Cardiac fibroblast (primary cell): ENCODE data around the gene SUN1.

Experiments
- DNase-seq, 2 donors: peaks; one replicate each; pipeline versions ENCODE4 v3.0.0 to v3.0.0-alpha.2; 2010; ENCODE audit warnings: low read depth in 2 of 2
- H3K4me3 ChIP-seq, 2 donors: replicated peaks in 1 of 2; 1 replicate in 1 of 2; 2 replicates in 1 of 2; pipeline ENCODE4 v1.5.1; 2011; ENCODE audit warnings: low read depth in 2 of 2, low read length in 2 of 2, mild to moderate bottlenecking in 2 of 2, moderate library complexity in 1 of 2
- TF ChIP-seq, protein P1 (sequence below): IDR thresholded peaks from one replicate; pipeline ENCODE4 v1.5.1; 2011; ENCODE audit warnings: low read depth, mild to moderate bottlenecking, low read length, inconsistent platforms

Gene SUN1

DNA sequence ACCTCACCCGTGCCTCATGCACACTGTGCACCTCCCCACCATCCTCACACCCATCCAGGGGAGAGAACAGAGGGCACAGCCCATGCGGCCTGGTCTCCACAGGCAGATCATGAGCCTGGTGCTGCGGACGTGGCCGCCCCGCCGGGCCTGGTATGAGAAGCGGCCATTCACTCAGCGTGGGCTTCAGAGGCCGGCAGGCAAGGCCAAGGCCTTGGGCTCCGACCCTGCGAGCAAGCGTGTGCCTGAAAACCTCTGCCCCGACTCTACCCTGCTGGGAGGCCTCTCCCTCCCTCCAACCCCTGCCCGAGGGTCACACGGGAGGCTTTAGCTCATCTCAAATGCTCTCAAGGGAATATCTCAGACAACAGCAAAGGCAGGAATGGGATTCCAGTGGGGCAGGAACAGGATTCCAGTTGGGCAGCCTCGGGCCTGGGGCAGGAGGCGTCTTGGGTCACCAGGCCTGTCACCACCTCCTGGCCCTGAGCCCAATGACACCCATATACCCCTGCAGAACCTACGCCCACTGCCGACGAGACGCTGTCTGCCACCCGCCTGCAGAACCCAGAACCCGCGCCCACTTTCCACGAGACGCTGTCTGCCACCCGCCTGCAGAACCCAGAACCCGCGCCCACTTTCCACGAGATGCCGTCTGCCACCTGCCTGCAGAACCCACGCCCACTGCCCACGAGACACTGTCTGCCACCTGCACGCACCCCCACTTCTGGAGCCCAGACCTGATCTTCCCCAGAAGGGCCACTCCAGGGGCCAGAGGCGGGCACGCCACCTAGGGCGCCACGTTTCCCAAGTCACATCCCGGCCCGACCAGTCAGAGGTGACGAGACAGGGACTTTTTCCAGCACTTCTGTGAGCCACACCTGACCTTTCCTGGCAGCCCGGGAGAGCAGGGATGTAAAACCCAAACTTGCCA lies 83.3 kb downstream of the SUN1 start:
- no peak for DNase-seq
- H3K4me3 ChIP-seq, result no peak overlapping the region
- TF ChIP-seq, protein P1, sequence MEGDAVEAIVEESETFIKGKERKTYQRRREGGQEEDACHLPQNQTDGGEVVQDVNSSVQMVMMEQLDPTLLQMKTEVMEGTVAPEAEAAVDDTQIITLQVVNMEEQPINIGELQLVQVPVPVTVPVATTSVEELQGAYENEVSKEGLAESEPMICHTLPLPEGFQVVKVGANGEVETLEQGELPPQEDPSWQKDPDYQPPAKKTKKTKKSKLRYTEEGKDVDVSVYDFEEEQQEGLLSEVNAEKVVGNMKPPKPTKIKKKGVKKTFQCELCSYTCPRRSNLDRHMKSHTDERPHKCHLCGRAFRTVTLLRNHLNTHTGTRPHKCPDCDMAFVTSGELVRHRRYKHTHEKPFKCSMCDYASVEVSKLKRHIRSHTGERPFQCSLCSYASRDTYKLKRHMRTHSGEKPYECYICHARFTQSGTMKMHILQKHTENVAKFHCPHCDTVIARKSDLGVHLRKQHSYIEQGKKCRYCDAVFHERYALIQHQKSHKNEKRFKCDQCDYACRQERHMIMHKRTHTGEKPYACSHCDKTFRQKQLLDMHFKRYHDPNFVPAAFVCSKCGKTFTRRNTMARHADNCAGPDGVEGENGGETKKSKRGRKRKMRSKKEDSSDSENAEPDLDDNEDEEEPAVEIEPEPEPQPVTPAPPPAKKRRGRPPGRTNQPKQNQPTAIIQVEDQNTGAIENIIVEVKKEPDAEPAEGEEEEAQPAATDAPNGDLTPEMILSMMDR, result no peak

- no peak for DNase-seq
- H3K4me3 ChIP-seq, result no peak overlapping the region
- TF ChIP-seq, protein P1, result no peak
Measured at GRCh38 chr7:916291-916941, 84.1 kb downstream of the SUN1 start.

DNA sequence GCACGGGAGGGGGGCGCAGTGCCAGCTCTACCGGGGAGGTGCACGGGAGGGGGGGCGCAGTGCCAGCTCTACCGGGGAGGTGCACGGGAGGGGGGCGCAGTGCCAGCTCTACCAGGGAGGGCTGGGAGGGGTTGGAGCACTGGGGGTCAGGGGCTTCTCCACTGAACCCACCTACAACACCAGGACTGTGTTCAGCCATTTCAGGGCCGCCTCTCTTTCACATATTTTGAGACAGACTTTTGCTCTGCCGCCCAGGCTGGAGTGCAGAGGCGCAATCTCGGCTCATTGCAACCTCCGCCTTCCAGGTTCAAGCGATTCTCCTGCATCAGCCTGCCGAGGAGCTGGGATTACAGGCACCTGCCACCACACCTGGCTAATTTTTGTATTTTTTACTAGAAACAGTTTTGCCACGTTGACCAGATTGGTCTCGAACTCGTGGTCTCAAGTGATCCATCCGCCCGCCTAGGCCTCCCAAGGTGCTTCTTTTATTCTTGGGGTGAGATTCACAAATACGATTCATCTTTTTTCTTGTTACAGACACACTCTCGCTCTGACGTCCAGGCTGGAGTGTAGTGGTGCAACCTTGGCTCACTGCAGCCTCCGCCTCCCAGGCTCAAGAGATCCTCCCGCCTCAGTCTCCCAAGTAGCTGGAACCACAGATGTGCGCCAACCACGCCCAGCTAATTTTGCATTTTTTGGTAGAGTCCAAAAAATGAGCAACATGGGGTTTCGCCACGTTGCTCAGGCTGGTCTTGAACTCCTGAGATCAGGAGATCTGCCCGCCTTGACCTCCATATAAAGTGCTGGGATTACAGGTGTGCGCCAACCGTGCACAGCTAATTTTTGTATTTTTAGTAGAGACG lies 85.2 kb downstream of the SUN1 start:
- no peak for DNase-seq
- TF ChIP-seq, protein P1, result no peak

DNA sequence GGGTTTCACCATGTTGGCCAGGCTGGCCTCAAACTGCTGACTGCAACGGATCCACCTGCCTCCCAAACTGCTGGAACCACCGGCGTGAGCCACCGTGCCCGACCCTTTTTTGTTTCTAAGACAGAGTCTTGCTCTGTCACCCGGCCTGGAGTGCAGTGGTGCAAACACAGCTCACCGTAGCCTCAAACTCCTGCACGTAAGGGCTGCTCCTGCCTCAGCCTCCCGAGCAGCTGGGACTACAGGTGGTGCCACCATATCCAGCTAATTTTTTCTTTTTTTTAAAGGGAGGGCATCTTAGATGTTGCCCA lies 85.8 kb downstream of the SUN1 start:
- no peak for DNase-seq
- TF ChIP-seq, protein P1, result no peak
- H3K4me3 ChIP-seq, result no peak overlapping the region

More for the DNA sequence above, 85.2 kb downstream of the SUN1 start:
- H3K4me3 ChIP-seq, result no peak overlapping the region

DNA sequence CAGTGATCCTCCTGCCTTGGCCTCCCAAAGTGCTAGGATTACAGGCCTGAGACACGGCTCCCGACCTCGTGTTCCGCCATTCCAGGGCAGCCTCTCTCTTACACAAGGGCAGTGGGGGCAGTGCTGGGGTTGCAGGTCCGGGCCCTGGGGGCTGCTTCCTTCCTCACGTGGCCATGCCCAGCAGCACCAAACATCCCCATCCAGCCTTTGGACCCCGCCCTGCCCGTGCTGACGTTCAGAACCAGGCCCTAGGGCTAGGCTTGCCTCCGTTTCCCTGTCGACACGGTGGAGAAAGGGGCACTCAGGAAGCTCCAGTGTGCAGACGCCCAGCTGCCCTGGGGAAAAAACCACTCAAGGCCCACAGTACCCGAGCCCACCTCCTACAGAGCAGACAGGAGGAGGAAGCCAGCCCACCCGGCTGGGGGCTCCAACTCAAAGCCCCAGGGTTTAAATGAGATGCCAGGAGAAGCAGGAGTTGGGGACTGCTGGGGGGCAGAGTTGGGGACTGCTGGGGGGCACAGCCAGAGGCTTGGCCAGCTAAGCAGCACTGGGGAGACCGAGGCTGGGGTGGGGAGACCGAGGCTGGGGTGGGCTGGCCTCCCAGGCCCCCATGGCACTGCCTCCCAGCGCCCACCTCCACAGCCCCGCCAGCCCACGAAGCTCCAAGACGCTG lies 86.3 kb downstream of the SUN1 start:
- DNase-seq, result no peak
- H3K4me3 ChIP-seq, result no peak overlapping the region
- TF ChIP-seq, protein P1, result no peak

- H3K4me3 ChIP-seq, result no peak overlapping the region
- TF ChIP-seq, protein P1, result no peak
- DNase-seq, result no peak
Measured at GRCh38 chr7:919114-919442, 86.8 kb downstream of the SUN1 start.
